NCI-H187 treated with DMSO at 0.1 percent for 48 hours (cell line): Measurements from ENCODE around the gene FKBP5.
"Not testable (repeated sequence)": the region's sequence is repeated elsewhere in the genome, so short reads cannot be mapped to it uniquely, and the experiment has no call there.

Experiments
- DNase-seq: peaks from one replicate; lab custom pipeline; 2025; lab: John Stamatoyannopoulos, UW

FKBP5 gene

GRCh38 chr6:35690006-35690405 is 1.3 kb upstream of the FKBP5 start:
- DNase-seq: not testable (repeated sequence)

- no peak for DNase-seq
Observed at GRCh38 chr6:35687658-35688604, 784 bp downstream of the FKBP5 start.

GRCh38 chr6:35686873-35687555 is 1.7 kb downstream of the FKBP5 start:
- DNase-seq: no peak

- DNase-seq: no peak
Observed at GRCh38 chr6:35686436-35686835, 2.3 kb downstream of the FKBP5 start.

- DNase-seq: no peak
Observed at GRCh38 chr6:35683267-35683666, 5.4 kb downstream of the FKBP5 start.

- no peak for DNase-seq
Observed at GRCh38 chr6:35681298-35681697, 7.4 kb downstream of the FKBP5 start.

- DNase-seq: no peak
Observed at GRCh38 chr6:35679399-35679798, 9.3 kb downstream of the FKBP5 start.

GRCh38 chr6:35678814-35679213 is 9.9 kb downstream of the FKBP5 start:
- no peak for DNase-seq

GRCh38 chr6:35678021-35678654 is 10.6 kb downstream of the FKBP5 start:
- no peak for DNase-seq

GRCh38 chr6:35677456-35677855 is 11.3 kb downstream of the FKBP5 start:
- DNase-seq: no peak

- DNase-seq: no peak
Observed at GRCh38 chr6:35675871-35676459, 12.8 kb downstream of the FKBP5 start.

- no peak for DNase-seq
Observed at GRCh38 chr6:35674594-35674993, 14.1 kb downstream of the FKBP5 start.

GRCh38 chr6:35673755-35674154 is 15.0 kb downstream of the FKBP5 start:
- DNase-seq: no peak

GRCh38 chr6:35673284-35673666 is 15.4 kb downstream of the FKBP5 start:
- DNase-seq: not testable (repeated sequence)

- DNase-seq: not testable (repeated sequence)
Observed at GRCh38 chr6:35670453-35670852, 18.3 kb downstream of the FKBP5 start.

- DNase-seq: no peak
Observed at GRCh38 chr6:35669451-35670045, 19.2 kb downstream of the FKBP5 start.

GRCh38 chr6:35668744-35669450 is 19.8 kb downstream of the FKBP5 start:
- DNase-seq: no peak

- no peak for DNase-seq
Observed at GRCh38 chr6:35668096-35668495, 20.6 kb downstream of the FKBP5 start.

GRCh38 chr6:35665573-35665972 is 23.1 kb downstream of the FKBP5 start:
- DNase-seq: no peak

- no peak for DNase-seq
Observed at GRCh38 chr6:35664945-35665344, 23.8 kb downstream of the FKBP5 start.
